Measurements from ENCODE around the gene SH3BGRL3.
"Not testable (repeated sequence)": the region's sequence is repeated elsewhere in the genome, so short reads cannot be mapped to it uniquely, and the experiment has no call there.

SH3BGRL3 gene

GRCh38 chr1:26291939-26292338, 12.1 kb downstream of the SH3BGRL3 start:
- no peak for DNase-seq

GRCh38 chr1:26292735-26293134, 12.8 kb downstream of the SH3BGRL3 start:
- DNase-seq = not testable (repeated sequence)

- no peak for DNase-seq
Measured at GRCh38 chr1:26293911-26294463, 14.1 kb downstream of the SH3BGRL3 start.

- DNase-seq = no peak
Measured at GRCh38 chr1:26295194-26296138, 15.6 kb downstream of the SH3BGRL3 start.

- no peak for DNase-seq
Measured at GRCh38 chr1:26296340-26297056, 16.6 kb downstream of the SH3BGRL3 start.

GRCh38 chr1:26297057-26297790, 17.3 kb downstream of the SH3BGRL3 start:
- DNase-seq = no peak

GRCh38 chr1:26297791-26298124, 17.9 kb downstream of the SH3BGRL3 start:
- no peak for DNase-seq

- no peak for DNase-seq
Measured at GRCh38 chr1:26300578-26301275, 20.8 kb downstream of the SH3BGRL3 start.

- no peak for DNase-seq
Measured at GRCh38 chr1:26302733-26303405, 23.0 kb downstream of the SH3BGRL3 start.

- DNase-seq = no peak
Measured at GRCh38 chr1:26305667-26306289, 25.9 kb downstream of the SH3BGRL3 start.

GRCh38 chr1:26306290-26307229, 26.7 kb downstream of the SH3BGRL3 start, which contains the start of gene UBXN11:
UBXN11 (minus strand) TSS chr1:26306636; CDS start chr1:26302883, 3,753 bp downstream.
- DNase-seq = peak; percentile 94

- no peak for DNase-seq
Measured at GRCh38 chr1:26307363-26307781, 27.5 kb downstream of the SH3BGRL3 start.

GRCh38 chr1:26307966-26308899, 28.3 kb downstream of the SH3BGRL3 start:
- not testable (repeated sequence) for DNase-seq

- no peak for DNase-seq
Measured at GRCh38 chr1:26314501-26314900, 34.6 kb downstream of the SH3BGRL3 start.

GRCh38 chr1:26315874-26316850, 36.3 kb downstream of the SH3BGRL3 start:
- no peak for DNase-seq

GRCh38 chr1:26317146-26317545, 37.3 kb downstream of the SH3BGRL3 start:
- no peak for DNase-seq

GRCh38 chr1:26317612-26318337, 37.9 kb downstream of the SH3BGRL3 start, which contains the start of gene CD52:
CD52 (plus strand) TSS chr1:26317958; CDS start chr1:26318018, 60 bp downstream.
- peak; percentile 78 for DNase-seq
